A673 (cell line): ENCODE measurements around the gene HOXC5. TPM values are rescaled to one million over a fixed set of nuclear protein-coding genes. Genes with fewer than 3 reads are reported as not detected.

Source experiments
- BruUV-seq: library from RNA; stranded (reverse); fragments of 400-500 nt; replicated peaks from 2 replicates; lab custom pipeline; 2021; lab: Mats Ljungman, UMichigan
- CTCF ChIA-PET: fragments of 300-600 bp; sonication (Branson Sonifier 250); formaldehyde crosslinking; loops from one replicate; lab custom pipeline; 2022; ENCODE audit warnings: antibody characterized with exemption; lab: Charles Lee
- POLR2A ChIA-PET: fragments of 300-600 bp; sonication (Branson Sonifier 250); formaldehyde crosslinking; loops from one replicate; lab custom pipeline; 2022; ENCODE audit warnings: antibody characterized with exemption; ENCODE audit not compliant: low non-redundant PET; lab: Charles Lee
- DNase-seq: peaks from one replicate; pipeline ENCODE4 v3.0.0-alpha.2; 2015; ENCODE audit warnings: low spot score
- H3K27ac ChIP-seq: fragments of 200-600 bp; sonication (generic); 2 replicates; pipeline ENCODE4 v1.5.1; 2016; ENCODE audit warnings: mixed run types, low read depth, mild to moderate bottlenecking, mixed read lengths, antibody characterized with exemption, low read length; ENCODE audit not compliant: poor library complexity, severe bottlenecking
- H3K27me3 ChIP-seq: fragments of 200-600 bp; sonication (generic); replicated peaks from 2 replicates; pipeline ENCODE4 v1.6.1; 2017; ENCODE audit warnings: mixed run types, low read depth, mild to moderate bottlenecking, mixed read lengths, antibody characterized with exemption, low read length; ENCODE audit not compliant: insufficient read depth, poor library complexity
- H3K36me3 ChIP-seq: fragments of 200-600 bp; sonication (generic); 2 replicates; pipeline ENCODE4 v1.6.1; 2016; ENCODE audit warnings: mixed run types, mild to moderate bottlenecking, mixed read lengths, antibody characterized with exemption, low read length; ENCODE audit not compliant: insufficient read depth, poor library complexity, severe bottlenecking
- H3K4me1 ChIP-seq: fragments of 200-600 bp; sonication (generic); 2 replicates; pipeline ENCODE4 v1.6.1; 2017; ENCODE audit warnings: mixed run types, mild to moderate bottlenecking, mixed read lengths, antibody characterized with exemption, low read length; ENCODE audit not compliant: insufficient read depth, poor library complexity, severe bottlenecking
- H3K4me3 ChIP-seq: fragments of 200-600 bp; sonication (generic); 2 replicates; pipeline ENCODE4 v1.5.1; 2016; ENCODE audit warnings: low read depth, mixed run types, mild to moderate bottlenecking, mixed read lengths, low read length; ENCODE audit not compliant: poor library complexity, severe bottlenecking
- H3K9me3 ChIP-seq: fragments of 200-600 bp; sonication (generic); 2 replicates; pipeline ENCODE4 v1.6.1; 2016; ENCODE audit warnings: mixed run types, low read depth, mild to moderate bottlenecking, mixed read lengths, antibody characterized with exemption, low read length; ENCODE audit not compliant: poor library complexity, severe bottlenecking
- EZH2 ChIP-seq: fragments of 200-600 bp; sonication (generic); IDR thresholded peaks from 2 replicates; pipeline ENCODE4 v1.6.1; 2017; ENCODE audit warnings: borderline replicate concordance, low read depth, mild to moderate bottlenecking, mixed read lengths, antibody characterized with exemption, low read length; ENCODE audit not compliant: poor library complexity, severe bottlenecking
- intact Hi-C: fragments of 100-400 bp; cut with micrococcal nuclease; formaldehyde crosslinking; loops from one replicate; pipeline ENCODE4 v1.10.0; 2022; ENCODE audit not compliant: unreplicated experiment
- total RNA-seq: library from RNA; stranded (reverse); gene quantifications from 2 replicates; pipeline ENCODE4 v1.2.3, GENCODE V29; 2021
- TF ChIP-seq, protein P1 (sequence below): fragments of 300-800, 200-600 bp; sonication (generic); conservative IDR thresholded peaks from 2 replicates; pipeline ENCODE4 v1.5.1; 2017; ENCODE audit warnings: low read depth, mild to moderate bottlenecking, antibody characterized with exemption, low read length, moderate library complexity, mixed read lengths

HOXC5 gene
- total RNA-seq, 1 experiment from 2014 or later: 1.9 TPM

GRCh38 chr12:54030889-54031471 is 1.9 kb upstream of the HOXC5 start:
- H3K4me1 ChIP-seq: peaks cover 44% of the 10 kb centered on the region
- intact Hi-C loops: loop anchor here (5.0 kb wide), 1 partner anchor 106 kb away; no protein-coding TSS in a partner anchor
- H3K9me3 ChIP-seq: no peaks in the 10 kb centered on the region
- no peak overlapping the region for H3K27ac ChIP-seq
- no peaks in the 10 kb centered on the region for H3K27me3 ChIP-seq
- TF ChIP-seq, protein P1, sequence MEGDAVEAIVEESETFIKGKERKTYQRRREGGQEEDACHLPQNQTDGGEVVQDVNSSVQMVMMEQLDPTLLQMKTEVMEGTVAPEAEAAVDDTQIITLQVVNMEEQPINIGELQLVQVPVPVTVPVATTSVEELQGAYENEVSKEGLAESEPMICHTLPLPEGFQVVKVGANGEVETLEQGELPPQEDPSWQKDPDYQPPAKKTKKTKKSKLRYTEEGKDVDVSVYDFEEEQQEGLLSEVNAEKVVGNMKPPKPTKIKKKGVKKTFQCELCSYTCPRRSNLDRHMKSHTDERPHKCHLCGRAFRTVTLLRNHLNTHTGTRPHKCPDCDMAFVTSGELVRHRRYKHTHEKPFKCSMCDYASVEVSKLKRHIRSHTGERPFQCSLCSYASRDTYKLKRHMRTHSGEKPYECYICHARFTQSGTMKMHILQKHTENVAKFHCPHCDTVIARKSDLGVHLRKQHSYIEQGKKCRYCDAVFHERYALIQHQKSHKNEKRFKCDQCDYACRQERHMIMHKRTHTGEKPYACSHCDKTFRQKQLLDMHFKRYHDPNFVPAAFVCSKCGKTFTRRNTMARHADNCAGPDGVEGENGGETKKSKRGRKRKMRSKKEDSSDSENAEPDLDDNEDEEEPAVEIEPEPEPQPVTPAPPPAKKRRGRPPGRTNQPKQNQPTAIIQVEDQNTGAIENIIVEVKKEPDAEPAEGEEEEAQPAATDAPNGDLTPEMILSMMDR: no peak
- no peak for TF ChIP-seq EZH2
- BruUV-seq: no TSS peak
- ChIA-PET CTCF (interaction anchor here (0.6 to 0.7 kb wide), 3 partner anchors 106 to 170 kb away, joined by 3 read pairs; no protein-coding TSS in a partner anchor), POLR2A (no interaction called here)
- H3K4me3 ChIP-seq: no peak overlapping the region
- no peak for DNase-seq
- peaks cover 13% of the 10 kb centered on the region for H3K36me3 ChIP-seq

- ChIA-PET CTCF (interaction anchor here (0.6 to 2.2 kb wide), 6 partner anchors 22 to 170 kb away, joined by 3 to 22 read pairs (median 4); no protein-coding TSS in a partner anchor), POLR2A (no interaction called here)
- TF ChIP-seq, protein P1: no peak
- no peak for TF ChIP-seq EZH2
- no peak overlapping the region for H3K27ac ChIP-seq
- no peak for DNase-seq
- intact Hi-C loops: loop anchor here (5.0 kb wide), 1 partner anchor 106 kb away; no protein-coding TSS in a partner anchor
- no TSS peak for BruUV-seq
- peaks cover 44% of the 10 kb centered on the region for H3K4me1 ChIP-seq
- H3K27me3 ChIP-seq: no peaks in the 10 kb centered on the region
- no peak overlapping the region for H3K4me3 ChIP-seq
- H3K9me3 ChIP-seq: no peaks in the 10 kb centered on the region
- H3K36me3 ChIP-seq: peaks cover 13% of the 10 kb centered on the region
Observed at GRCh38 chr12:54031480-54031879, 1.4 kb upstream of the HOXC5 start.

DNA sequence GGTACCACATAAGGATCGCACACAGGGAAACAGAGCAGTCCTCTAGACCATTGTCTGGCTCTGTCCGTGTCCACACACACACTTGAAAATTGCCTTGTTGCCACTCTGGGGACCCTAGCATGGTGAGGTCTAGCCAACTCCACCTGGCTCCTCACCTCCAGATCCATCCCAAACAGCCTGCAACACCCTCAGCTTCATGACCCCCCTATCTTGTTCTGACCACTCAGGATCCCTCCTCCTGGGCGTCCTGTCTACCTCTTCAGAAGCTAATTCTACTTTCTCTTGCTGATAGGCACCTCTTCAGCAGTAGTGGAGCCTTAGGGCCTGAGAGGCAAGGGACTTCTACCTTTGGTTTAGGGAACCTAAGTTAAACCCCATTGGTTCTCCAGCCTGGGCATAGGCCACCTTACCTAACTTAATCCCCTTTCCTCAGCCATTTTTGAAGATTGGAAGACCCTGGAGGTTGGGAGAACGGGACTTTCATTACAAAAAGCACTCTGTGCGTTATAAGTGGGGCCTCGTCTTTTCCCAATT is 697 bp upstream of the HOXC5 start:
- H3K36me3 ChIP-seq: peaks cover 13% of the 10 kb centered on the region
- intact Hi-C loops: loop anchor here (2.0 to 5.0 kb wide), 2 partner anchors 105 to 159 kb away; no protein-coding TSS in a partner anchor
- no peak overlapping the region for H3K4me3 ChIP-seq
- CTCF ChIA-PET: interaction anchor here (0.5 to 2.2 kb wide), 15 partner anchors 15 to 1022 kb away, joined by 3 to 22 read pairs (median 5); partner anchors contain the start of gene HOXC10
- H3K4me1 ChIP-seq: peaks cover 44% of the 10 kb centered on the region
- BruUV-seq: no TSS peak
- H3K27ac ChIP-seq: no peak overlapping the region
- H3K9me3 ChIP-seq: no peaks in the 10 kb centered on the region
- DNase-seq: no peak
- POLR2A ChIA-PET: no interaction called here
- no peaks in the 10 kb centered on the region for H3K27me3 ChIP-seq
- no peak for TF ChIP-seq EZH2
- TF ChIP-seq, protein P1: no peak
